Thyroid gland (tissue), 4 donors: ENCODE data around the gene CHST12. TPM values are rescaled to one million over a fixed set of nuclear protein-coding genes. Genes with fewer than 3 reads are reported as not detected.
A peak's percentile ranks its signal among the peaks of the same experiment; 100 is the strongest.

Source experiments
- DNase-seq, 2 donors: peaks; one replicate each; pipeline ENCODE4 v3.0.0-alpha.2; 2019
- H3K27ac ChIP-seq, 3 donors: fragments of 200-600 bp; sonication (generic); 1 replicate in 2 of 3; 2 replicates in 1 of 3; pipeline ENCODE4 v1.5.1; 2016 to 2019; ENCODE audit warnings: mild to moderate bottlenecking in 1 of 3, moderate library complexity in 1 of 3
- H3K27me3 ChIP-seq: fragments of 200-600 bp; sonication (generic); one replicate; pipeline ENCODE4 v1.5.1; 2019
- H3K36me3 ChIP-seq, 2 donors: fragments of 200-600 bp; sonication (generic); one replicate each; pipeline ENCODE4 v1.5.1; 2016 to 2019
- H3K4me1 ChIP-seq, 2 donors: fragments of 200-600 bp; sonication (generic); one replicate each; pipeline ENCODE4 v1.5.1; 2017 to 2019
- H3K4me3 ChIP-seq, 3 donors: fragments of 200-600 bp; sonication (generic); replicated peaks in 1 of 3; 1 replicate in 2 of 3; 2 replicates in 1 of 3; pipeline ENCODE4 v1.5.1; 2016; ENCODE audit warnings: mild to moderate bottlenecking in 1 of 3
- H3K9me3 ChIP-seq: fragments of 200-600 bp; sonication (generic); one replicate; pipeline ENCODE4 v1.5.1; 2017
- POLR2A ChIP-seq, 2 donors: fragments of 450-650 bp; IDR thresholded peaks; one replicate each; pipeline ENCODE4 v1.6.1; 2017; ENCODE audit warnings: antibody characterized with exemption in 2 of 2, mild to moderate bottlenecking in 2 of 2, moderate library complexity in 1 of 2
- WGBS, 2 donors: methylation state at CpG; one replicate each; pipeline ENCODE4 v1.1.5; 2017; 5-methylcytosine and 5-hydroxymethylcytosine counted together
- intact Hi-C: fragments of 100-400 bp; cut with DNase I; formaldehyde crosslinking; loops from one replicate; pipeline ENCODE4 v1.15.1; 2023
- total RNA-seq, 4 donors: library from RNA; depleted of rRNA; stranded (reverse); fragments of >200 nt; gene quantifications; one replicate each; pipeline ENCODE4 v1.2.3, GENCODE V29; 2016
- TF ChIP-seq, protein P1 (sequence below), 6 experiments: fragments of 200-600 bp in 3 of 6; fragments of 450-650 bp in 3 of 6; sonication (generic) in 3 of 6; IDR thresholded peaks; one replicate each; pipeline ENCODE4 v1.5.1; 2016 to 2019; ENCODE audit warnings: antibody characterized with exemption in 6 of 6, mild to moderate bottlenecking in 2 of 6, inconsistent platforms in 1 of 6, moderate library complexity in 1 of 6

CHST12 gene
- total RNA-seq, 4 donors from 2014 or later = 15.3 to 24.2 (median 19.2) TPM

DNA sequence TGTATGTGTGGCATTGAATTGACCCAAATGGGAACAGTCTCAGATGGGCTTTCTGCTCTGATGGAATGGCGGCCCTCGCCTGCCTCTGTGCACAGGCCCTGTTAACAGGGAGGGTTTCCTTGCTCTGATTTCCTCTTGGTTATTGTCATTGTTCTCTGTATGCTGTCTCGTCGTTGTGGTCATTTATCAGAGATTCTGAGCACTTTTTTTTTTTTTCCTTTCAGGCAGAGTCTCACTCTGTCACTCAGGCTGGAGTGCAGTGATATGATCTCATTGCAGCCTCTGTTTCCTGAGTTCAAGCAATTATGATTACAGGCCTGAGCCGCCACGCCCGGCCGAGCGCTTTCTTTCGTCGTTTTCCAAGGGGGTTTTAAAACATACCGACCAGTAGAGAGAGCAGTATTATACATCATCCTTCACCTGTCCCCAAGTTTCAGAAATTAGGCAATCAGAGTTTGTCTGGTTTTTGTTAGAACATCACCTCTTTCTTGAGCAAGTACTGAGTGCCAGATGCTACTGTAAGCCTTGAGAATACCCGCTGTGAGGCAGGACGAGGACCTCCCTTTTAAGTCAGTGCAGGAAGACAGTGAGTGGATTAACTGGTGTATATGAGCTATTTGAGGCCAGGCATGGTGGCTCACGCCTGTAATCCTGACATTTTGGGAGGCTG is 6.5 kb downstream of the CHST12 start:
- 59 to 64% methylated on average over 15 of the region's 15 CpGs for WGBS, 2 donors
- intact Hi-C loops = loop anchor here (5.0 kb wide), 1 partner anchor 53 kb away; no protein-coding TSS in a partner anchor
- H3K27me3 ChIP-seq = no peaks in the 10 kb centered on the region
- no peak for DNase-seq
- TF ChIP-seq, protein P1, sequence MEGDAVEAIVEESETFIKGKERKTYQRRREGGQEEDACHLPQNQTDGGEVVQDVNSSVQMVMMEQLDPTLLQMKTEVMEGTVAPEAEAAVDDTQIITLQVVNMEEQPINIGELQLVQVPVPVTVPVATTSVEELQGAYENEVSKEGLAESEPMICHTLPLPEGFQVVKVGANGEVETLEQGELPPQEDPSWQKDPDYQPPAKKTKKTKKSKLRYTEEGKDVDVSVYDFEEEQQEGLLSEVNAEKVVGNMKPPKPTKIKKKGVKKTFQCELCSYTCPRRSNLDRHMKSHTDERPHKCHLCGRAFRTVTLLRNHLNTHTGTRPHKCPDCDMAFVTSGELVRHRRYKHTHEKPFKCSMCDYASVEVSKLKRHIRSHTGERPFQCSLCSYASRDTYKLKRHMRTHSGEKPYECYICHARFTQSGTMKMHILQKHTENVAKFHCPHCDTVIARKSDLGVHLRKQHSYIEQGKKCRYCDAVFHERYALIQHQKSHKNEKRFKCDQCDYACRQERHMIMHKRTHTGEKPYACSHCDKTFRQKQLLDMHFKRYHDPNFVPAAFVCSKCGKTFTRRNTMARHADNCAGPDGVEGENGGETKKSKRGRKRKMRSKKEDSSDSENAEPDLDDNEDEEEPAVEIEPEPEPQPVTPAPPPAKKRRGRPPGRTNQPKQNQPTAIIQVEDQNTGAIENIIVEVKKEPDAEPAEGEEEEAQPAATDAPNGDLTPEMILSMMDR (IDR thresholded peaks at IDR 0.05) = no peak
- TF ChIP-seq POLR2A (IDR thresholded peaks at IDR 0.05) = no peak
- H3K4me3 ChIP-seq = no peak overlapping the region
- H3K27ac ChIP-seq = peak overlapping the region; percentile 31 to 75 (median 32)
- H3K9me3 ChIP-seq = no peaks in the 10 kb centered on the region
- H3K4me1 ChIP-seq = peaks cover 47 to 66% of the 10 kb centered on the region in 2 donors
- H3K36me3 ChIP-seq = no peaks in the 10 kb centered on the region

DNA sequence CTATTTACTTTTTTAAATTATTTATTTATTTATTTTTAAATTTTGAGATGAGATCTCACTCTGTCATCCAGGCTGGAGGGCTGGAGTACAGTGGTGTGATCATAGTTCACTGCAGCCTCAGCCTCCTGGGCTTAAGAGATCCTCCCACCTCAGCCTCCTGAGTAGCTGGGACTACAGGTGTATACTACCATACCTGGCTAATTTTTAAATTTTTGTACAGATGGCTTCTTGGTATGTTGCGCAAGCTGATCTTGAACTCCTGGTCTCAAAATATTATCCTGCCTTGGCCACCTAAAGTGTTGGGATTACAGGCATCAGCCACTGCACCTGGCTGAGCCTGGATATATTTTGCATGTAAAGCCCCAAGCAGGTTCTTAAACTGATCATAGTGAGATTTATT is 7.6 kb downstream of the CHST12 start:
- intact Hi-C loops = no loop called here
- Histone ChIP-seq H3K4me1 (peaks cover 46 to 56% of the 10 kb centered on the region in 2 donors), H3K27ac (peak overlapping the region in 1 of 3 donors; percentile 31), H3K27me3 (no peaks in the 10 kb centered on the region), H3K4me3 (no peak overlapping the region), H3K36me3 (no peaks in the 10 kb centered on the region), H3K9me3 (no peaks in the 10 kb centered on the region)
- TF ChIP-seq, protein P1 (IDR thresholded peaks at IDR 0.05) = no peak
- no peak for TF ChIP-seq POLR2A (IDR thresholded peaks at IDR 0.05)
- DNase-seq = no peak
- 100% methylated on average over 1 of the region's 1 CpG for WGBS, 2 donors

DNA sequence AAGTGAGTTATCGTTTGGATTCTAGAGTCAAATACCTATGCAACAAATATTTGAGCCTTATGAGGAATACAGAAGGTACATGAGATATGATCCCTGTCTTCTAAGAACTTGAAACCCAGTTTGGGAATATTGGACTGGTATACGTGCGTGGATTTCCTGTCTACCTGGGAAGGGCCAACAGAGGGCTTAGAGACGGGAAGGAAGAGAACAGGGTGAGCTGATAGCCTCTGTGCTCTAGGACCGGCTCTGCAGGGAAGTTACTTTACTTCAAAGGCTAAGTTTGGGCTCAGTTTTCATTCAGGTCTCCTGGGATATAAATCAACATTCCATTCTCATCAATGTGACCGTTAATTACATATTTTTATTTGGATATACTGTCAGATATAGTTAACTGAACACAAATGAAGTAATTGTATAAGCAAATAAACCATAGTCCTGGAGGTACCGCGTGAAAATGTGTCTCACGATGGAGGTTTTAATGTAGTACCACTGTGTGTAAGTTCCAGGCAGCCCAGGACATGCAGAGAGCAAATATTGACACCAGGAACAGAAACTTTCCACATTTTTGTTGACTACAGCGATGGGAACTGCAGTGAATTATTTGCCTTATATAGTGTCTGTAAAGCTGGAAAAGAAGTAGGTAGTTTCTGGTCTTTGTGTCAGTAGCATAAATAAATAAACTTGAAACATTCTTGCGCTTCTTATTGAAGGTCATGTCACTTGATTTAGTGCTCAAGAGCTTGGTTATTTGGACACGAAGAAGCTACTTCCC is 8.6 kb downstream of the CHST12 start:
- WGBS, 2 donors = 59 to 62% methylated on average over 12 of the region's 12 CpGs
- no peak for DNase-seq
- Histone ChIP-seq H3K27me3 (no peaks in the 10 kb centered on the region), H3K27ac (no peak overlapping the region), H3K4me1 (peaks cover 46 to 56% of the 10 kb centered on the region in 2 donors), H3K9me3 (no peaks in the 10 kb centered on the region), H3K4me3 (no peak overlapping the region), H3K36me3 (no peaks in the 10 kb centered on the region)
- intact Hi-C loops = no loop called here
- TF ChIP-seq, protein P1 (IDR thresholded peaks at IDR 0.05) = no peak
- no peak for TF ChIP-seq POLR2A (IDR thresholded peaks at IDR 0.05)

DNA sequence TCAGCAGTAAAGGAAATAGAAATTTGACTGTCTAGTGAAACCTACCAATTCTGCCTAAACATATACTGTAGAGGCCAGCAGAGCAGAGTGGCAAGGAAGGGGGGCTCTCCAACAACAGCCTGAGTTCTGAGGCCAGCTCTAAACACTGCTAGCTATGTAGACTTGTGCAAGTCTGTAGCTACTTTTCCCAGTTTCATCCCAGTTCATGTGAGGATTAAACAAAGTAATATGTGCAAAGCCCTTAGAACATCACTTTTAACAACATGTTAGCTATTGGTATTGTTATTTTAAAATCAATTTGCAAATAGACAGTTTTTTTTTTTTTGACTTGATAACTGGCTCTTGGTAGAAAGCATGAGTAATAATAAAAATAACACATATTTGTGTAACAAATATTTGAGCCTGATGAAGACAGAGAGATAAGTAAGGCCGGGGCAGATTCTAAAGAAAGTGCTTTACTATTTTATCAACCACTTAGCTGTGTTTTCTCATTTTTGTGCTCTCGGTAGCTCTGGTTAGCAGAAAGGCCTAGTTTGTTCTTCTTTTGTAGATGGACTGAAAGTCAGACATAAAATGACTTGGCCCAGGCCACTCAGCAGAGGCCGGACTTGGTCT is 9.3 kb downstream of the CHST12 start:
- no peaks in the 10 kb centered on the region for H3K9me3 ChIP-seq
- intact Hi-C loops = no loop called here
- TF ChIP-seq, protein P1 (IDR thresholded peaks at IDR 0.05) = no peak
- TF ChIP-seq POLR2A (IDR thresholded peaks at IDR 0.05) = no peak
- whole genome bisulfite sequencing, 2 donors = 75 to 86% methylated on average over 3 of the region's 3 CpGs
- H3K36me3 ChIP-seq = no peaks in the 10 kb centered on the region
- H3K27ac ChIP-seq = no peak overlapping the region
- no peak overlapping the region for H3K4me3 ChIP-seq
- no peak for DNase-seq
- no peaks in the 10 kb centered on the region for H3K27me3 ChIP-seq
- H3K4me1 ChIP-seq = peaks cover 42 to 52% of the 10 kb centered on the region in 2 donors
